NCI-H2196 (cell line): ENCODE measurements around the gene FOXK2.
"Not testable (repeated sequence)": the region's sequence is repeated elsewhere in the genome, so short reads cannot be mapped to it uniquely, and the experiment has no call there.

Experiments
- DNase-seq: peaks from one replicate; lab custom pipeline; 2025; ENCODE audit not compliant: unreplicated experiment; lab: John Stamatoyannopoulos, UW

FOXK2 gene

DNA sequence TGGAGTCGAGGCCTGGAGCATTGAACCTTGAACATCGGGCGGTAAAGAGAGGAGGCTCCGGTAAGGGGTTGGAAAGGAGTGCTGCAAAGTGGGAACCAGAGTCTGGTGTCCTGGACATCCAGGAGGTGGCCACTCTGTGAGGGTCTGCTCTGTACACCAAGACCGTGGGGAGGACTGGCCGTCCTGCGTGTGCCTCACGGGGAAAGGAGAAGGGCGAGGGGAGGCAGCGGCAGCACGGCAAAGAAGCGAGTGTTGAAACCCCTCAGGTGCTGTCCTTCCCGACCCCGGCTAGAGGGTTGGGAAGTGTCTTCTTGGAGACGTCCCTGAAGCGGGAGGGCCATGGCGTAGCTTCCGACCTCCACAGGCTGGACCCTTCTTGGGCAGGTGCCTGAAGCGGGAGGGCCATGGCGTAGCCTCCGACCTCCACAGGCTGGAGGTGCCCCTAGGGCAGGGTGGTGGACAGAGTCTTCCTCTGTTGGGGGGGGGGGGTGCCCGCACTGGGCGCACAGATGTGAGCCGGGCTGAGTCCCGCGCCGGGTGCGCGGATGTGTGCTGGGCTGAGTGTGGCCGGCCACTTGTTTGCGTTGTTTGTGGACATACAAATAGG lies 42.0 kb downstream of the FOXK2 start:
- DNase-seq, result no peak

GRCh38 chr17:82562718-82563220 lies 43.2 kb downstream of the FOXK2 start:
- DNase-seq, result not testable (repeated sequence)

DNA sequence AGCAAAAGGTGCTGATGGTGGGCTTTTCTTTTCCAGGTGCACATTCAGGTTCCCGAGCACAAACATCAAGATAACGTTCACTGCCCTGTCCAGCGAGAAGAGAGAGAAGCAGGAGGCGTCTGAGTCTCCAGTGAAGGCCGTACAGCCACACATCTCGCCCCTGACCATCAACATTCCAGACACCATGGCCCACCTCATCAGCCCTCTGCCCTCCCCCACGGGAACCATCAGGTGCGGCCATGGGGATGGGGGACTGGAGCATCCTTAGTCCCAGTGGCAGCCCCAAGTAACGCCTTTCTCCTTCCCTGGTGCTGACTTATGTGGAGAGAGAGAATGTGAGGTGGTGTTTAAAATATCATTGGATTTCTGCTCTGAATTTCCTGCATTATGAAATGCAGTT lies 43.8 kb downstream of the FOXK2 start:
- no peak for DNase-seq

- not testable (repeated sequence) for DNase-seq
Observed at GRCh38 chr17:82563745-82564144, 44.2 kb downstream of the FOXK2 start.

DNA sequence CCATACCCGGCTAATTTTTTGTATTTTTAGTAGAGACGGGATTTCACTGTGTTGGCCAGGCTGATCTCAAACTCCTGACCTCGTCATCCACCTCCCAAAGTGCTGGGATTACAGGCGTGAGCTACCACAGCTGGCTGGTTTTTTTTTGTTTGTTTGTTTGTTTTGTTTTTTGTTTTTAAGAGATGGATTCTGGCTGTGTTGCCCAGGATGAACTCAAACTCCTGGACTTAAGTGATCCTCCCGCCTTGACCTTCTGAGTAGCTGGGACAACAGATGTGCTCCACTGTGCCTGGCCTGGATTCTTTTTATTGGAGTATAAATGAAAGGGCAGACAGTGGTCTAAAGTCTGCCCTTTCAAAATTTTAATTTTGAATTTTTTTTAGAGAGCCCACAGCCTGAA lies 44.7 kb downstream of the FOXK2 start:
- no peak for DNase-seq

- DNase-seq, result no peak
Observed at GRCh38 chr17:82565551-82565950, 46.0 kb downstream of the FOXK2 start.

DNA sequence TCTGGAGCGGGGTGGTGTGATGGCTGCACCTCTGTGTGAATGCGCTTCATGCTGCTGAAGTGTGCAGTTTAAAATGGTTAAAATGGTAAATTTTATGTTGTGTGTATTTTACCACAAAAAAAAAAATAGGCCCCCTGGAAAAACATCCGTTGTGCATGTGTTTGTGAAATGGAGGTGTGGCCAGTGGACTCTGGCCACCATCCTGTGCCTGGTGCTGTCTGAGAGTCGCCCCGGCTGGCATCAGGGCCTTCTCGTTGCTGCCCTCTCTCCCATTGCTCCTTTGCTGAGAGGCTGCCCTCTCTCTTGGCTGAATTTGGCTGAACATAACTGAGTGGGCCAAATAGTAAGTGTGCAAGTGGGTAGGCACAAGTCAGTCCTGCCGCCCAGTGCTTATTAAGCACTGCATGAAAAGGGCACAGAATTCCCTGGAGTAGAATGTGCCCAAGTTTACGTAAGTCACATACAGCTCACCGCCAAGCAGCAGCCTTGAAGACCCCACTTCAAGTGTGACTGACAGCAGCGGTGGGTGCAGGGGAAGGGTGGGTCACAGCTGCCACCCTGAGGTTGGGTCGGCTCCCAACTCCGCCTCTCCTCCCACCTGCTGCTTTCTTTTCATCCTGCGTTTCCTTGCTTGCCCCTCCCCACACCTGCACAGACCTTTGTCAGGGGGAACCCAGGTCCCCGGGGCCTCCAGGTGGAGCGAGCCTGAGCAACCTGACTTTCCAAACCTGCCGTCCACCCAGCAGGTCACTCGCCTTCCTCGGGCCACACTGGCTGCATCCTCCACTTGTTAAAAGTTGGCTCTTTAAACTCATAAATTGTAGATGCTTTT lies 46.8 kb downstream of the FOXK2 start:
- DNase-seq, result no peak

GRCh38 chr17:82567286-82567685 lies 47.8 kb downstream of the FOXK2 start:
- DNase-seq, result no peak

DNA sequence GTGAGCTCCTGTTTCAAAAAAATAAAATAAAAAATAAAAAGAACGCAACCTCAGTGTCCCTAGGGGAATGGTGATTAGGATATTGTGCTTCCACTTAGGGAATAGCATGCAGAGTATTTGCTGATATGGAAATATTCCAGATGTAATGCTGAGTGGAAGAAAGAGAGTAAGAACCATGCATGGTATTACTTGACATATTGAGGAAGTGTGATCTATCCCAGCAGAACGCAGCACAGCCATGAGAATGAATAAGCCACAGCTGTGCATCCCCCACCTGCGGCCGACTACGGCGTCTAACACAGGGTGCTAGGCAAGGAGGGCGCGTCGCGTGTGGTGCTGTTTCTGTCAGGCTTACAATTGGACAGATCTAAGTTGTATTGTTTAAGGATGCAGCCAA lies 49.5 kb downstream of the FOXK2 start:
- DNase-seq, result no peak

- no peak for DNase-seq
Observed at GRCh38 chr17:82569621-82570020, 50.1 kb downstream of the FOXK2 start.

DNA sequence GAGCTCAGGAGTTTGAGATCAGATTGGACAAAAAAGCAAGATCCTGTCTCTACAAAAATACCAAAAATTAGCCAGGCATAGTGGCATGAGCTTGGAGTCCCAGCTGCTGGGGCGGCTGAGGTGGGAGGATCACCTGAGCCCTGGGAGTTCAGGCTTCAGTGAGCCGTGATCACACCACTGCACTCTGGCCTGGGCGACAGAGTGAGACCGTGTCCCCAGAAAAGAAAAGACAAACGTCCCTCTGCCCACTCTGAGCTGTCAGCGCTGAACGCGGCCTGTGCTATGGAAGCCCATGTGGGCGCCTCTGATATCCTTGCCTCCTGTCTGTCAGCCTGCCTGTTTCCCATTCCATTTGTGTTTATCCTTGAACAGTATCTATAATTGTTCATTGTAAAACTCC lies 50.7 kb downstream of the FOXK2 start:
- DNase-seq, result no peak

- DNase-seq, result no peak
Observed at GRCh38 chr17:82571855-82572254, 52.3 kb downstream of the FOXK2 start.

- DNase-seq, result no peak
Observed at GRCh38 chr17:82574041-82574440, 54.5 kb downstream of the FOXK2 start.

GRCh38 chr17:82575581-82576221 lies 56.2 kb downstream of the FOXK2 start:
- not testable (repeated sequence) for DNase-seq

DNA sequence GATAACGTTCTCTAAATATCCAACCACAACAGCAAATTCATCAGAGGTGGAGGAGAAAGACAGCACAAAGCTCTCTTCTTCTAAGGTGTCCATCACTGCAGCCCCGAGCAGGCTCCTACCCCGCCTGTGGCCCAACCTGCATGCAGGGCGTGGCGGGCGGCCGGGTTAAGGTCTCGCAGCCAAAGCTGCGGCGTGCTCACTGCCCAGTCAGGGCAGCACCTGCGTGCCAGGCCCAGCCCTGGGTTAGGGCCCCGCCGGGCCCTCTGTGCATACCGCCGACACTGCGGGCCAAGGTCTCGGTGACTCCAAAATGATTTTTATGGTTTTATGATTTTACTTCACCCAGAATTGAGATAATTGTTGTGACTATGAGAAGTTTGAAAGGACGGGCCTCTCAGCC lies 57.8 kb downstream of the FOXK2 start:
- no peak for DNase-seq

DNA sequence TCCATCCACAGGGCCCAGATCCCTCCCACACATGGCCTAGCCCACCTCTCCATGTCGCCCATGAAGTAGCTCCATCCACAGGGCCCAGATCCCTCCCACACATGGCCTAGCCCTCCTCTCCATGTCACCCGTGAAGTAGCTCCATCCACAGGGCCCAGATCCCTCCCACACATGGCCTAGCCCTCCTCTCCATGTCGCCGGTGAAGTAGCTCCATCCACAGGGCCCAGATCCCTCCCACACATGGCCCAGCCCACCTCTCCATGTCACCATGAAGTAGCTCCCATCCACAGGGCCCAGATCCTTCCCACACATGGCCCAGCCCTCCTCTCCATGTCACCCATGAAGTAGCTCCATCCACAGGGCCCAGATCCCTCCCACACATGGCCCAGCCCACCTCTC lies 60.4 kb downstream of the FOXK2 start:
- DNase-seq, result not testable (repeated sequence)

- DNase-seq, result no peak
Observed at GRCh38 chr17:82582213-82582612, 62.7 kb downstream of the FOXK2 start.

- DNase-seq, result no peak
Observed at GRCh38 chr17:82582709-82583108, 63.2 kb downstream of the FOXK2 start.

DNA sequence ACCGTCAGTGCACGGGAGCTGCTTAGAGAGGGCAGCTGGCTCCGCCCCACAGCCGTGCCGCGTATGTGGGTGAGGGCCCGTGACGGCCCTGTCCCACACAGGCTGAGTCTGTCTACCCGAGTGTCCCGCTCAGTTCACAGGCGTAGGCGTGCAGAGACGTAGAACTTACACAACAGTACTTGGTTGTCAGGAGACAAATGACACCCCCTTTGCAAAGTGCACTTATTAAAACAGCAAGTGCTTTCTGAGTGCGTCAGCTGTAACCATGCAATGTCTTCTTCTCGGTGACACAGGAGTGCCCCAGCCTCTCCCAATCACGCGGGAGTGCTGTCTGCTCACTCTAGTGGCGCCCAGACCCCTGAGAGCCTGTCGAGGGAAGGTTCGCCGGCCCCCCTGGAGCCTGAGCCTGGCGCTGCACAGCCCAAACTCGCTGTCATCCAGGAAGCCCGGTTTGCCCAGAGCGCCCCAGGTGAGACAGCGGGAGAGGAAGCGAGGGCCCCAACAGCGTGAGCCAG lies 64.2 kb downstream of the FOXK2 start:
- DNase-seq, result no peak

DNA sequence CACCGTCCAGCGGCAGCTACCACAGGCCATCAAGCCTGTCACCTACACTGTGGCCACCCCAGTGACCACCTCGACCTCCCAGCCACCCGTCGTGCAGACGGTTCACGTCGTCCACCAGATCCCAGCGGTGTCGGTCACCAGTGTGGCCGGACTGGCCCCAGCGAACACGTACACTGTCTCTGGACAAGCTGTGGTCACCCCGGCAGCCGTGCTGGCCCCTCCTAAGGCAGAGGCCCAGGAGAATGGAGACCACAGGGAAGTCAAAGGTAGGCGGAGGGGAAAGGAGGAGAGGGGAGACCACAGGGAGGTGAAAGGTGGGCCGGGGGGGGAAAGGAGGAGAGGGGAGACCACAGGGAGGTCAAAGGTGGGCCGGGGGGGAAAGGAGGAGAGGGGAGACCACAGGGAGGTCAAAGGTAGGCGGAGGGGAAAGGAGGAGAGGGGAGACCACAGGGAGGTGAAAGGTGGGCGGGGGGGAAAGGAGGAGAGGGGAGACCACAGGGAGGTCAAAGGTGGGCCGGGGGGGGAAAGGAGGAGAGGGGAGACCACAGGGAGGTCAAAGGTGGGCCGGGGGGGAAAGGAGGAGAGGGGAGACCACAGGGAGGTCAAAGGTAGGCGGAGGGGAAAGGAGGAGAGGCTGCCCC lies 66.5 kb downstream of the FOXK2 start:
- not testable (repeated sequence) for DNase-seq

GRCh38 chr17:82586576-82587233 lies 67.2 kb downstream of the FOXK2 start:
- DNase-seq, result no peak
